HS-5 (cell line): ENCODE results near the gene KCMF1.

ENCODE experiments used
- DNase-seq: peaks from one replicate; pipeline ENCODE4 v3.0.0-alpha.2; 2012; ENCODE audit warnings: low read depth

Gene KCMF1

GRCh38 chr2:84956334-84957297 is 14.3 kb upstream of the KCMF1 start:
- DNase-seq = no peak

GRCh38 chr2:84957771-84958134 is 13.2 kb upstream of the KCMF1 start:
- no peak for DNase-seq

GRCh38 chr2:84958135-84959059 is 12.6 kb upstream of the KCMF1 start:
- peak; percentile 90 for DNase-seq

- no peak for DNase-seq
Observed at GRCh38 chr2:84959095-84959565, 11.8 kb upstream of the KCMF1 start.

- no peak for DNase-seq
Observed at GRCh38 chr2:84959566-84960506, 11.1 kb upstream of the KCMF1 start.

- DNase-seq = no peak
Observed at GRCh38 chr2:84962917-84963316, 8.0 kb upstream of the KCMF1 start.

GRCh38 chr2:84963323-84963691 is 7.7 kb upstream of the KCMF1 start:
- no peak for DNase-seq

- DNase-seq = peak; percentile 87
Observed at GRCh38 chr2:84963692-84964405, 7.1 kb upstream of the KCMF1 start.

- no peak for DNase-seq
Observed at GRCh38 chr2:84964406-84965191, 6.4 kb upstream of the KCMF1 start.

- no peak for DNase-seq
Observed at GRCh38 chr2:84965192-84965516, 5.8 kb upstream of the KCMF1 start.

- no peak for DNase-seq
Observed at GRCh38 chr2:84965827-84966226, 5.1 kb upstream of the KCMF1 start.

- DNase-seq = no peak
Observed at GRCh38 chr2:84966731-84967130, 4.2 kb upstream of the KCMF1 start.

- no peak for DNase-seq
Observed at GRCh38 chr2:84969511-84970209, 1.3 kb upstream of the KCMF1 start.

GRCh38 chr2:84970210-84970867 is 622 bp upstream of the KCMF1 start:
- no peak for DNase-seq

- no peak for DNase-seq
Observed at GRCh38 chr2:84971510-84972206, 697 bp downstream of the KCMF1 start.

- DNase-seq = no peak
Observed at GRCh38 chr2:84972207-84972783, 1.3 kb downstream of the KCMF1 start.

- DNase-seq = no peak
Observed at GRCh38 chr2:84972932-84973331, 2.0 kb downstream of the KCMF1 start.
